ENCODE data around the gene CH25H.

The CH25H gene

GRCh38 chr10:89241486-89242344 is 34.6 kb upstream of the CH25H start:
- Mint-ChIP-seq H3K9me3 (no peaks in the 10 kb centered on the region), H3K4me3 (no peak overlapping the region), H3K4me1 (peaks cover 18% of the 10 kb centered on the region), H3K36me3 (ENCODE audit: insufficient read depth) (peaks cover 17% of the 10 kb centered on the region), H3K27me3 (no peaks in the 10 kb centered on the region), H3K27ac (ENCODE audit: low read depth) (no peak overlapping the region)
- DNase-seq (ENCODE audit: low spot score in 2 of 2) (no peak), ATAC-seq (replicated peaks; ENCODE audit: extremely low read depth, poor library complexity, severe bottlenecking) (no peak)

DNA sequence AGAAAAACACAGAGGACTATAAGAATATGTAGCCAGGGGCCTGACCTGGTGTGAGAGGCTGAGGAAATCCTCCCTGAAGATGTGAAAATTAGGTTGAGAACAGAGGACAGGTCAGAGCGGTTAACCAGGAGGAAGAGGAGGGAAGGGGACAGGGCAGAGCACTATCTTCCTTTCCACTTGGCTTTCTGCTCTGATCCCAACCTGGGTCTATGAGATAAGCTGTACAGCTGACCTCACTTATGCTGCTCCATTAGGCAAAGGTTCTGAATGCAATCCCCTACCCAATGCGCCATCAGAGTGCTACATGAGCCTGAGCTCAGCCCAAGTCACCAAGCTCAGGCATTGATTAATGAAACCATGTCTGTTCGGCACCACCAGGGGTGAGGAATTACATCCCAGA is 33.9 kb upstream of the CH25H start:
- Mint-ChIP-seq H3K27ac (ENCODE audit: low read depth) (no peak overlapping the region), H3K4me1 (peaks cover 18% of the 10 kb centered on the region), H3K9me3 (no peaks in the 10 kb centered on the region), H3K4me3 (no peak overlapping the region), H3K36me3 (ENCODE audit: insufficient read depth) (peaks cover 22% of the 10 kb centered on the region), H3K27me3 (no peaks in the 10 kb centered on the region)
- ATAC-seq (replicated peaks; ENCODE audit: extremely low read depth, poor library complexity, severe bottlenecking), result no peak
- no peak for DNase-seq (ENCODE audit: low spot score in 2 of 2)

GRCh38 chr10:89240519-89240918 is 33.4 kb upstream of the CH25H start:
- H3K4me1 Mint-ChIP-seq, result peaks cover 18% of the 10 kb centered on the region
- H3K9me3 Mint-ChIP-seq, result no peaks in the 10 kb centered on the region
- peaks cover 21% of the 10 kb centered on the region for H3K36me3 Mint-ChIP-seq (ENCODE audit: insufficient read depth)
- H3K27ac Mint-ChIP-seq (ENCODE audit: low read depth), result no peak overlapping the region
- H3K4me3 Mint-ChIP-seq, result no peak overlapping the region
- no peaks in the 10 kb centered on the region for H3K27me3 Mint-ChIP-seq
- DNase-seq (ENCODE audit: low spot score in 2 of 2) (no peak), ATAC-seq (replicated peaks; ENCODE audit: extremely low read depth, poor library complexity, severe bottlenecking) (no peak)

DNA sequence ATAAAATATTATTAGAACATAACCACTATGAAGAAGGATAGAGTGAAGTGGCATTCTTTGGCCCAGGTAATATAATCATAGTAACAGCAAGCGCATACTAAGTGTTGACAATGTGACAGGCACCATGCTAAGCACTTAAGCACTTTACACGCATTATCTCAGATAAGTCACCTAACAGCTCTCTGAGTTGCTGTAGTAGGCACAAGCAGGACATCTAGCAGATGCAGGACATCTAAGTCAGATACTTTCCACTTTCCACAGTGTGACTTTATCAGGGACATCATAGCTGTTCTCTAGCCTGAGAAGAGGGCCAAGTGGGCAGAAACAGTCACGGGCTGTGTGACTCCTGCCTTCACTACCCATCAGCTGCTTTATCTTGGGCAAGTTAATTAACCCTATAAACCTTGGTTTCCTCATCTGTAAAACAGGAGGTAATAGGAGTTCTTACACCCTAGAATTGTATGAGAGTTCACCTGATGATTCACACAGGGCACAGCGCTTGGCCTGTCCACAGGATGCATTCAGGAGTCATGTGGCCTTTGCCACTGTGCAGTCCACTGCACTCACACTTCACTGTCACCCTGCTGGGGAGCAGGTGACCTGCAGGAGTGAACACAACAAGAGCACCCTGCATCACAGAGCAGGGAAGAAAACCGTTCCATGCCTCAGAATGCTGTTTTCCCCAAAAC is 32.0 kb upstream of the CH25H start:
- Mint-ChIP-seq H3K36me3 (ENCODE audit: insufficient read depth) (peaks cover 18% of the 10 kb centered on the region), H3K9me3 (no peaks in the 10 kb centered on the region), H3K4me1 (peaks cover 18% of the 10 kb centered on the region), H3K4me3 (no peak overlapping the region), H3K27me3 (no peaks in the 10 kb centered on the region), H3K27ac (ENCODE audit: low read depth) (no peak overlapping the region)
- DNase-seq (ENCODE audit: low spot score in 2 of 2) (no peak), ATAC-seq (replicated peaks; ENCODE audit: extremely low read depth, poor library complexity, severe bottlenecking) (no peak)

DNA sequence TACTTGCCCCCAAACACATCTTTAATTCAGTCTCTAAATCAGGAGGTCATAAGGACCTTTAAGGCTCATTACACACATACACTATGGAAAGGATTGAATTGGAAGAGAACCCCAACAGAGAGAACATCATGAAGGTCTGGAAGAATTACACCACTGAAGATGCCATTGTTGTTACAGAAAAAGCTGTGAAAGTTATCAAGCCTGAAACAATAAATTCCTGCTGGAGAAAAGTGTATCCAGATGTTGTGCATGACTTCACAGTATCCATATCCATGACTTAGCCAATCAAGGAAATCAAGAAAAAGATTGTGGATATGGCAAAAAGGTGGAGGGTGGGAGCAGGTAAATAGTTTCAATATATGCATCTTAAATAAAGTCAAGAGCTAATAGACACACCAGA is 30.7 kb upstream of the CH25H start:
- H3K4me1 Mint-ChIP-seq, result peaks cover 12% of the 10 kb centered on the region
- DNase-seq (ENCODE audit: low spot score in 2 of 2) (no peak), ATAC-seq (replicated peaks; ENCODE audit: extremely low read depth, poor library complexity, severe bottlenecking) (no peak)
- peaks cover 23% of the 10 kb centered on the region for H3K36me3 Mint-ChIP-seq (ENCODE audit: insufficient read depth)
- no peak overlapping the region for H3K4me3 Mint-ChIP-seq
- H3K27ac Mint-ChIP-seq (ENCODE audit: low read depth), result no peak overlapping the region
- H3K9me3 Mint-ChIP-seq, result no peaks in the 10 kb centered on the region
- no peaks in the 10 kb centered on the region for H3K27me3 Mint-ChIP-seq

DNA sequence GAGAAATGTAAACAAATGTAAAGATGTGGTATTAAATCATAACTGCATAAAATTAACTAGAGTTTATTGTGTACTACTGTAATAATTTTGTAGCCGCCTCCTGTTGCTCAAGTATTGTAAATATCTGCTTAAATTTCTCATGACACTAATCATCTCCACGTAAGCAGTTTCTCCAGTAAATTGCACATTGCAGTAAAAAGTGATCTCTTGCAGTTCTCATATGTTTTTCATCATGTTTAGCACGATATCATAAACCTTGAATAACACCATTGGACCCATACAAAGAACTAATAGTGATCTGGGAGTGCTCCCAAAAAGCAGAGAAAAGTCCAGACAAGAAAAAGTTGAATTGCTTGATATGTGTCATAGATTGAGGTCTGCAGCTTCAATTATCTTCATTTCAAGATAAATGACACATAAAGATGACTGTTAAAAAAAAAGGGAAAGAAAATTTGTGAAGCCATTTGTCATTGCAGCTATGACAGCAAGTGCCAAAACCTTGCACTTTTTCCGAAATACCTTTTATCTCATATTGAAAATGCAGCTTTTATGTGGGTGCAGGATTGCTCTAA is 29.2 kb upstream of the CH25H start:
- Mint-ChIP-seq H3K36me3 (ENCODE audit: insufficient read depth) (peaks cover 26% of the 10 kb centered on the region), H3K4me1 (peaks cover 12% of the 10 kb centered on the region), H3K27me3 (no peaks in the 10 kb centered on the region), H3K4me3 (no peak overlapping the region), H3K9me3 (no peaks in the 10 kb centered on the region), H3K27ac (ENCODE audit: low read depth) (no peak overlapping the region)
- DNase-seq (ENCODE audit: low spot score in 2 of 2), result no peak
- no peak for ATAC-seq (replicated peaks; ENCODE audit: extremely low read depth, poor library complexity, severe bottlenecking)

DNA sequence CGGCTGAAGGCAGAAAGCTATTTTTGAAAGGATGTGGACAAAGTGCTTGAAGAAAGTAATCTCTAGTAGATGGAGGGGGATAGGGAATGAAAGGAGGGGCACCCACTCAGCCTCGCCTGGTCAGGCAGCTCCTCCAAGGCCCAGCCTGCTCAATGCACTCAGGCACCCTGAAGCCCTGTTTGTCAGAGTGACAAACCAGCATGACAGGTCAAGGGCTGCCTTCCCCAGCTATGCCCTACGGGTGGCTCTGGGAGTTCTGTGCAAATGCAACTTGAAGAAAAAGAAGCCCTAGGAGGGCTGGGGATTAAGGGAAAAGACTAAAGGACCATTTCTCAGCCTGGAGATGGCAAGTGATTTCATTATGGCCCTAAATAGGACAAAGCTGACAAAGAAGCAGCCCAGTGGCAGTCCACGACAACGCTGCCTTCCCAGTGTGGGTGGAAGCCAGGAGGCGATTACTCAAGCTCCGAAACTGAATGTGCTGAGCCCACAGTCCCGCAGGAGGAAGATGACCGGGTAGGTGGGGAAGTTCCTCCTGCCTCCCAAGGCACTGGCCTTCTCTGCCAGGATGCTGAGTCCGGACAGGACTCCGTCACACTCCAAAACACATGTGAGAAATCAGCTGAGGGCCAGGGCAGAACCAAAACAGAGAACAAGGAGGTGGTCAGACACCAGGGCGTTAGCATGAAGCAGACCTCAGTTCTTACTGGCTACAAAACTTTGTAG is 28.1 kb upstream of the CH25H start:
- peaks cover 23% of the 10 kb centered on the region for H3K36me3 Mint-ChIP-seq (ENCODE audit: insufficient read depth)
- no peak overlapping the region for H3K27ac Mint-ChIP-seq (ENCODE audit: low read depth)
- H3K9me3 Mint-ChIP-seq, result no peaks in the 10 kb centered on the region
- peaks cover 4% of the 10 kb centered on the region for H3K4me1 Mint-ChIP-seq
- no peak overlapping the region for H3K4me3 Mint-ChIP-seq
- DNase-seq (ENCODE audit: low spot score in 2 of 2) (no peak), ATAC-seq (replicated peaks; ENCODE audit: extremely low read depth, poor library complexity, severe bottlenecking) (no peak)
- no peaks in the 10 kb centered on the region for H3K27me3 Mint-ChIP-seq

DNA sequence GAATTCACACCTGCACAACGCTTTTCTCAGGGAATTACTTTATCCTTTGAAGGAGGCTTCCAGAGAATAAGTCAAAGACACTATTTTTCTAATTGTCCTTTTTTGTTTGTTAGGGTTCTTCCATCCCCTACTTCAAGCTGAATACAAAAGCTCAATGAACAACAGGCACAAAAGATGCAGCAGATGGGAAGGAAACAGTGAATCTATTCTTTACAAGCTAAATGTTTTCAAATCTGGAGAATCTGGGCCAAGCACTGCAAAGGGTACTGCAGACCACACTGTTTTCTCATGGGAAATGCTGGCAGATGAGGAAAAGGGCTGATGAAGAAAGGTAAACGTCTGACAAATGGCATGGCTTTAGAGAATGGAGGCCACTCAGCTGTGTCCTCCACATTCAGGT is 25.9 kb upstream of the CH25H start:
- Mint-ChIP-seq H3K36me3 (ENCODE audit: insufficient read depth) (peaks cover 18% of the 10 kb centered on the region), H3K27ac (ENCODE audit: low read depth) (no peak overlapping the region), H3K9me3 (no peaks in the 10 kb centered on the region)

GRCh38 chr10:89228962-89229361 is 21.8 kb upstream of the CH25H start:
- no peak overlapping the region for H3K27ac Mint-ChIP-seq (ENCODE audit: low read depth)
- H3K27me3 Mint-ChIP-seq, result no peaks in the 10 kb centered on the region
- ATAC-seq (replicated peaks; ENCODE audit: extremely low read depth, poor library complexity, severe bottlenecking), result no peak
- peaks cover 12% of the 10 kb centered on the region for H3K36me3 Mint-ChIP-seq (ENCODE audit: insufficient read depth)
- H3K4me1 Mint-ChIP-seq, result peaks cover 8% of the 10 kb centered on the region
- no peaks in the 10 kb centered on the region for H3K9me3 Mint-ChIP-seq
- no peak for DNase-seq (ENCODE audit: low spot score in 2 of 2)
- no peak overlapping the region for H3K4me3 Mint-ChIP-seq

More for the DNA sequence above, 25.9 kb upstream of the CH25H start:
- Mint-ChIP-seq H3K4me3 (no peak overlapping the region), H3K27me3 (no peaks in the 10 kb centered on the region), H3K4me1 (no peaks in the 10 kb centered on the region)
- no peak for ATAC-seq (replicated peaks; ENCODE audit: extremely low read depth, poor library complexity, severe bottlenecking)
- no peak for DNase-seq (ENCODE audit: low spot score in 2 of 2)

GRCh38 chr10:89228146-89228545 is 21.0 kb upstream of the CH25H start:
- no peaks in the 10 kb centered on the region for H3K9me3 Mint-ChIP-seq
- H3K36me3 Mint-ChIP-seq (ENCODE audit: insufficient read depth), result peaks cover 15% of the 10 kb centered on the region
- no peaks in the 10 kb centered on the region for H3K27me3 Mint-ChIP-seq
- no peak overlapping the region for H3K27ac Mint-ChIP-seq (ENCODE audit: low read depth)
- H3K4me3 Mint-ChIP-seq, result no peak overlapping the region
- ATAC-seq (replicated peaks; ENCODE audit: extremely low read depth, poor library complexity, severe bottlenecking), result no peak
- peaks cover 8% of the 10 kb centered on the region for H3K4me1 Mint-ChIP-seq
- DNase-seq (ENCODE audit: low spot score in 2 of 2), result no peak

- Mint-ChIP-seq H3K36me3 (ENCODE audit: insufficient read depth) (peaks cover 11% of the 10 kb centered on the region), H3K27me3 (no peaks in the 10 kb centered on the region), H3K4me1 (peaks cover 8% of the 10 kb centered on the region), H3K9me3 (no peaks in the 10 kb centered on the region), H3K27ac (ENCODE audit: low read depth) (no peak overlapping the region), H3K4me3 (no peak overlapping the region)
- ATAC-seq (replicated peaks; ENCODE audit: extremely low read depth, poor library complexity, severe bottlenecking) (no peak), DNase-seq (ENCODE audit: low spot score in 2 of 2) (no peak)
Measured at GRCh38 chr10:89226891-89227290, 19.8 kb upstream of the CH25H start.

- H3K4me3 Mint-ChIP-seq, result peak overlapping the region; percentile 62
- ATAC-seq (replicated peaks; ENCODE audit: extremely low read depth, poor library complexity, severe bottlenecking) (peak; percentile 62), DNase-seq (ENCODE audit: low spot score in 2 of 2) (no peak)
- peaks cover 16% of the 10 kb centered on the region for H3K36me3 Mint-ChIP-seq (ENCODE audit: insufficient read depth)
- peak overlapping the region; percentile 10 for H3K27ac Mint-ChIP-seq (ENCODE audit: low read depth)
- H3K27me3 Mint-ChIP-seq, result no peaks in the 10 kb centered on the region
- no peaks in the 10 kb centered on the region for H3K9me3 Mint-ChIP-seq
- H3K4me1 Mint-ChIP-seq, result peaks cover 8% of the 10 kb centered on the region
Measured at GRCh38 chr10:89224739-89225443, 17.8 kb upstream of the CH25H start.
